CD14-positive monocyte (primary cell): ENCODE measurements around the gene TTC9C. TPM values are rescaled to one million over a fixed set of nuclear protein-coding genes. Genes with fewer than 3 reads are reported as not detected.
A peak's percentile ranks its signal among the peaks of the same experiment; 100 is the strongest.

Source experiments
- DNase-seq, 3 donors: peaks; one replicate each; pipeline ENCODE4 v3.0.0-alpha.2; 2011 to 2022
- H2AFZ ChIP-seq: 2 replicates; pipeline ENCODE4 v1.6.0; 2012; ENCODE audit warnings: mild to moderate bottlenecking, low read depth, low read length, inconsistent platforms; ENCODE audit not compliant: insufficient read depth, poor library complexity, severe bottlenecking
- H3K27ac ChIP-seq, 2 donors: 1 replicate in 1 of 2; 2 replicates in 1 of 2; pipeline ENCODE4 v1.5.1; 2012 to 2013; ENCODE audit warnings: low read length in 2 of 2, control low read depth in 1 of 2, inconsistent platforms in 1 of 2, low read depth in 1 of 2, mild to moderate bottlenecking in 1 of 2
- H3K27me3 ChIP-seq, 2 donors: one replicate each; pipeline versions ENCODE4 v1.6.0 to v1.6.1; 2011 to 2013; ENCODE audit warnings: low read length in 2 of 2; ENCODE audit not compliant: control insufficient read depth in 2 of 2, insufficient read depth in 2 of 2
- H3K36me3 ChIP-seq, 2 donors: replicated peaks in 1 of 2; 1 replicate in 1 of 2; 2 replicates in 1 of 2; pipeline versions ENCODE4 v1.5.1 to v1.6.1; 2012 to 2013; ENCODE audit warnings: low read length in 2 of 2, control low read depth in 1 of 2, inconsistent platforms in 1 of 2, mild to moderate bottlenecking in 1 of 2; ENCODE audit not compliant: insufficient read depth in 2 of 2, control insufficient read depth in 1 of 2
- H3K4me1 ChIP-seq, 2 donors: 1 replicate in 1 of 2; 2 replicates in 1 of 2; pipeline versions ENCODE4 v1.5.1 to v1.6.1; 2012 to 2013; ENCODE audit warnings: low read length in 2 of 2, control low read depth in 1 of 2, inconsistent platforms in 1 of 2, mild to moderate bottlenecking in 1 of 2, moderate library complexity in 1 of 2; ENCODE audit not compliant: insufficient read depth in 2 of 2, control insufficient read depth in 1 of 2
- H3K4me2 ChIP-seq: replicated peaks from 2 replicates; pipeline ENCODE3; 2012; ENCODE audit warnings: low read length, moderate library complexity, mild to moderate bottlenecking; ENCODE audit not compliant: poor library complexity, severe bottlenecking; ENCODE audit errors: extremely low read depth
- H3K4me3 ChIP-seq, 3 experiments: fragments of 200-600 bp in 1 of 3; sonication (generic) in 1 of 3; replicated peaks in 1 of 3; 1 replicate in 2 of 3; 2 replicates in 1 of 3; pipeline ENCODE4 v1.5.1; 2011 to 2013; ENCODE audit warnings: low read length in 3 of 3, mild to moderate bottlenecking in 3 of 3, control low read depth in 2 of 3, low read depth in 2 of 3, inconsistent platforms in 1 of 3, moderate library complexity in 1 of 3
- H3K79me2 ChIP-seq: 2 replicates; pipeline ENCODE4 v1.6.0; 2012; ENCODE audit warnings: mild to moderate bottlenecking, control low read depth, inconsistent platforms, low read length, moderate library complexity; ENCODE audit not compliant: insufficient read depth
- H3K9ac ChIP-seq: 2 replicates; pipeline ENCODE4 v1.6.0; 2017; ENCODE audit warnings: low read length, mild to moderate bottlenecking; ENCODE audit not compliant: insufficient read depth, poor library complexity, severe bottlenecking
- H3K9me3 ChIP-seq, 2 donors: replicated peaks in 1 of 2; 1 replicate in 1 of 2; 2 replicates in 1 of 2; pipeline versions ENCODE4 v1.5.1 to v1.6.1; 2012 to 2013; ENCODE audit warnings: low read length in 2 of 2, control low read depth in 1 of 2; ENCODE audit not compliant: control insufficient read depth in 1 of 2, insufficient read depth in 1 of 2
- H4K20me1 ChIP-seq: 2 replicates; pipeline ENCODE4 v1.6.0; 2012; ENCODE audit warnings: mild to moderate bottlenecking, low read length, control low read depth, moderate library complexity; ENCODE audit not compliant: insufficient read depth
- H3K27ac Mint-ChIP-seq, 7 donors: one replicate each; pipeline ENCODE4 v1.8.0; 2020; ENCODE audit warnings: mild to moderate bottlenecking in 7 of 7, mixed read lengths in 7 of 7, moderate library complexity in 6 of 7, inconsistent platforms in 2 of 7
- H3K27me3 Mint-ChIP-seq, 3 donors: one replicate each; pipeline ENCODE4 v1.8.0; 2021 to 2022; ENCODE audit warnings: low read depth in 3 of 3, mild to moderate bottlenecking in 3 of 3, mixed read lengths in 3 of 3, moderate library complexity in 3 of 3, inconsistent platforms in 1 of 3
- H3K36me3 Mint-ChIP-seq, 2 donors: one replicate each; pipeline ENCODE4 v1.8.0; 2020; ENCODE audit warnings: mixed read lengths in 2 of 2, inconsistent platforms in 1 of 2, mild to moderate bottlenecking in 1 of 2
- H3K4me1 Mint-ChIP-seq: one replicate; pipeline ENCODE4 v1.8.0; 2020; ENCODE audit warnings: mild to moderate bottlenecking, mixed read lengths
- H3K4me3 Mint-ChIP-seq, 2 donors: one replicate each; pipeline ENCODE4 v1.8.0; 2020; ENCODE audit warnings: mild to moderate bottlenecking in 2 of 2, mixed read lengths in 2 of 2, moderate library complexity in 1 of 2
- H3K9me3 Mint-ChIP-seq, 7 donors: one replicate each; pipeline ENCODE4 v1.8.0; 2020 to 2022; ENCODE audit warnings: mixed read lengths in 7 of 7, mild to moderate bottlenecking in 6 of 7, moderate library complexity in 6 of 7, inconsistent platforms in 2 of 7
- CTCF ChIP-seq: fragments of 200-600 bp; IDR thresholded peaks from one replicate; pipeline ENCODE4 v1.8.0; 2022; ENCODE audit warnings: antibody characterized with exemption, mild to moderate bottlenecking
- WGBS: methylation state at CpG from one replicate; pipeline ENCODE4 v1.1.5; 2013; ENCODE audit warnings: missing lambda C conversion rate; ENCODE audit not compliant: insufficient coverage; 5-methylcytosine and 5-hydroxymethylcytosine counted together
- intact Hi-C, 2 donors: fragments of 100-400 bp; cut with micrococcal nuclease; formaldehyde crosslinking; loops; one replicate each; pipeline versions ENCODE4 v1.15.0 to v1.15.1; 2023
- polyA plus RNA-seq, 3 donors: library from polyadenylated mRNA; depleted of rRNA in 1 of 3; unstranded in 2 of 3; stranded (reverse) in 1 of 3; fragments of 300-500 nt in 2 of 3; fragments of >200 nt in 1 of 3; fragmentation: Illumina TruSeq in 2 of 3; gene quantifications; 1 replicate in 2 of 3; 2 replicates in 1 of 3; pipeline ENCODE4 v1.2.3, GENCODE V29; 2012 to 2021

The TTC9C gene
- polyA plus RNA-seq, 3 donors = 17.9 to 21.6 (median 20.4) TPM

DNA sequence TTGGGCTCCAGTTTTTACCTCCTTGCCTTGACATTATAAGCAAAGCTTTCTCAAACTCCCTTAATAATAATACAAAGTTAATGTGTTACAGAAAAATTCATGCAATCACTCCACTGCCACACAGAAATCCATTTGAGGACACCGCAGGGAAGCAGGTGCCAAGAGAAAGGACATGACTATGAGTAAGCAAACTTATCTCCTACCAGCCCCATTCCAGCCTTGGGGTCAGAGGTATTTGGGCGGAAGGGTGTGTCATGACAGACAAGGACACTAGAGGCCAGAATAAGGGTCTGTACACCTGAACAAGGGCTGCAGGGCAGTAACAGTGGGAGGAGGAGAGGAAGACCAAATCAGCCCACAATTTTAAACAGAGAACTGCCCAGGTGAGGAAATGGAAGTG, 14.9 kb upstream of the TTC9C start:
- Mint-ChIP-seq H3K4me3 (no peak overlapping the region), H3K36me3 (peaks cover 64 to 73% of the 10 kb centered on the region in 2 donors), H3K9me3 (no peaks in the 10 kb centered on the region), H3K27ac (peak overlapping the region in 6 of 7 donors; percentile 3 to 72 (median 50)), H3K4me1 (peaks cover 17% of the 10 kb centered on the region), H3K27me3 (no peaks in the 10 kb centered on the region)
- Histone ChIP-seq H3K4me1 (peaks cover 16 to 20% of the 10 kb centered on the region in 2 donors), H3K9me3 (no peaks in the 10 kb centered on the region), H4K20me1 (peaks cover 35% of the 10 kb centered on the region), H3K27ac (peak overlapping the region in 1 of 2 donors; percentile 12), H3K4me3 (no peak overlapping the region), H3K36me3 (peaks cover 67 to 78% of the 10 kb centered on the region in 2 donors), H2AFZ (no peak overlapping the region), H3K27me3 (no peaks in the 10 kb centered on the region), H3K9ac (no peak overlapping the region), H3K79me2 (peaks cover 42% of the 10 kb centered on the region), H3K4me2 (no peak overlapping the region)
- intact Hi-C loops = no loop called here
- WGBS = no CpG with 5 or more reads among the region's 2 CpGs
- DNase-seq = no peak
- no peak for TF ChIP-seq CTCF

DNA sequence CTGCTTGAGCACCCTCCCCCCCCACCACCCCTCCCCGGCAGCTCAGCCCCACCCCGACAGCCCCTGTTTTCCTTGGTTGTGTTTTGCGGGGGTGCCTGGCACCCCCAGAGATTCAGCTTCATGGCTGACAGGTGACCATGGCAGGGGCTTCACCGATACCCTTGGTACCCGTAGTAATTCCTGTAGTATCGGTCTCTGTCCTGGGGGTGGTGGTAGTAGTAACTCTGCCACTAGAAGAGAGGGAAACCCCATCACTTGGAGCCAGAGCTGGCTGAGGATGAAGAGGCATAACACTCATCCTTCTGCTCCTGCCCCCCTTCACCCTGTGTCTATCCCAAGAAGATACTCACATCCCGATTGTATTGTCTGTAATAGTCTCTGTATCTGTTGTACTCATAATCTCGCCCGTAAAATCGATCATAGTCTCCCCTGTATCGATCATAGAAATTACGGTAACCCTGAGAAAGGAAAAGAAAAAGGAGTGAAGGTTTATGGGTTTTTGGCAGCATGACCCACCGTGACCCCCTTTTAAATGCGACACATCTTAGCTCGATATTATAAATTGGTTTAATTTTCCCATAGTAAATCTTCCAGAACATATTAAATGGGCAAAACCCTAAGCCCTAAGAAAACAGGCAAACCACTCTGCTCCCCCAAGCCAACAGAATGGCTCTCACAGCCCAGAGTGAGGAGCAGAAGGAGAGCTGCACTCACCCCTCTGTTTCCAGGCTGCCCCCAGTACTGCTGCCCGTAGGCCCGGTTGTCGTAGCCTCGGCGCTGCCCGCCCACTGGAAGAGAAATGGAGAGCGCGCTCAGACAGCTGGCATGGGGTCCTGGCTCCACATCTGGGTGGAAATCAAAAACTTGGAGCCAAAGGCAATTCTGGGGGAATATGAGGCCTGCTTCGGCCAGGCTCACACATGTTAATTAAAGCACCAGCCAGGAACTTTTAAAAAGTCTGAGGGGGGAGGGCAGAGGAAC, 12.8 kb upstream of the TTC9C start:
- no peak overlapping the region for H3K9ac ChIP-seq
- H3K79me2 ChIP-seq = peaks cover 59% of the 10 kb centered on the region
- intact Hi-C loops = no loop called here
- Mint-ChIP-seq H3K9me3 (no peaks in the 10 kb centered on the region), H3K4me3 (no peak overlapping the region), H3K27ac (peak overlapping the region in 2 of 7 donors; percentile 27 to 40), H3K27me3 (no peaks in the 10 kb centered on the region), H3K4me1 (peaks cover 4% of the 10 kb centered on the region), H3K36me3 (peaks cover 82 to 91% of the 10 kb centered on the region in 2 donors)
- peaks cover 52% of the 10 kb centered on the region for H4K20me1 ChIP-seq
- peaks cover 86 to 98% of the 10 kb centered on the region in 2 donors for H3K36me3 ChIP-seq
- no peak for TF ChIP-seq CTCF
- H3K27me3 ChIP-seq = no peaks in the 10 kb centered on the region
- H3K4me3 ChIP-seq = no peak overlapping the region
- 98% methylated on average over 15 of the region's 24 CpGs for WGBS
- no peak overlapping the region for H2AFZ ChIP-seq
- no peaks in the 10 kb centered on the region for H3K9me3 ChIP-seq
- H3K4me2 ChIP-seq = no peak overlapping the region
- peaks cover 1 to 3% of the 10 kb centered on the region in 2 donors for H3K4me1 ChIP-seq
- H3K27ac ChIP-seq = no peak overlapping the region
- DNase-seq = no peak
